Lower lobe of right lung (tissue), 2 donors: ENCODE data around the gene ARHGAP10. TPM values are rescaled to one million over a fixed set of nuclear protein-coding genes. Genes with fewer than 3 reads are reported as not detected.
"Not testable (repeated sequence)": the region's sequence is repeated elsewhere in the genome, so short reads cannot be mapped to it uniquely, and the experiment has no call there.

Experiments
- ATAC-seq, 2 donors: fragments of 200-7000 bp; cut with Tn5 transposase; one replicate each; pipeline ENCODE4 v1.9.1; 2020 to 2022; ENCODE audit warnings: mild to moderate bottlenecking in 2 of 2, moderate library complexity in 2 of 2
- DNase-seq: peaks from one replicate; pipeline ENCODE4 v3.0.0-alpha.2; 2020
- H3K27ac ChIP-seq: fragments of 200-600 bp; one replicate; pipeline ENCODE4 v1.8.0; 2022
- H3K27me3 ChIP-seq: fragments of 200-600 bp; one replicate; pipeline ENCODE4 v1.8.0; 2022; ENCODE audit warnings: low read depth
- H3K36me3 ChIP-seq: fragments of 200-600 bp; one replicate; pipeline ENCODE4 v1.8.0; 2022; ENCODE audit warnings: mild to moderate bottlenecking
- H3K4me1 ChIP-seq: fragments of 200-600 bp; one replicate; pipeline ENCODE4 v1.8.0; 2022
- H3K4me3 ChIP-seq: fragments of 200-600 bp; one replicate; pipeline ENCODE4 v1.8.0; 2022; ENCODE audit warnings: mild to moderate bottlenecking
- H3K9me3 ChIP-seq: fragments of 200-600 bp; one replicate; pipeline ENCODE4 v1.8.0; 2022
- CTCF ChIP-seq: fragments of 200-600 bp; IDR thresholded peaks from one replicate; pipeline ENCODE4 v1.8.0; 2022; ENCODE audit warnings: antibody characterized with exemption, mild to moderate bottlenecking
- intact Hi-C: fragments of 100-400 bp; cut with DNase I; formaldehyde crosslinking; loops from one replicate; pipeline ENCODE4 v1.11.0; 2022
- total RNA-seq: library from RNA; stranded (reverse); fragmentation: NEBNext Ultra II Directional; extraction: Animal tissue kit (Norgen Biotek cat#: 25700); gene quantifications from one replicate; pipeline ENCODE4 v1.2.1, GENCODE V29; 2021
- donor health status: DM: no; HTN: yes; CAD: no; lungs with severe emphysema.

ARHGAP10 gene
- total RNA-seq, 1 donor from 2014 or later = 26.4 TPM

- DNase-seq (no peak), ATAC-seq (peak; percentile 40 to 53)
- no peak overlapping the region for H3K4me3 ChIP-seq
- H3K36me3 ChIP-seq = no peaks in the 10 kb centered on the region
- H3K27me3 ChIP-seq = no peaks in the 10 kb centered on the region
- TF ChIP-seq CTCF = no peak
- intact Hi-C loops = no loop called here
- H3K4me1 ChIP-seq = peaks cover 28% of the 10 kb centered on the region
- H3K27ac ChIP-seq = no peak overlapping the region
- no peaks in the 10 kb centered on the region for H3K9me3 ChIP-seq
These were observed 61.9 kb downstream of the ARHGAP10 start for GRCh38 chr4:147793569-147794313.

- ATAC-seq (no peak), DNase-seq (no peak)
- Histone ChIP-seq H3K27ac (no peak overlapping the region), H3K4me3 (no peak overlapping the region), H3K36me3 (no peaks in the 10 kb centered on the region), H3K27me3 (no peaks in the 10 kb centered on the region), H3K4me1 (peaks cover 27% of the 10 kb centered on the region), H3K9me3 (no peaks in the 10 kb centered on the region)
- TF ChIP-seq CTCF = no peak
- intact Hi-C loops = no loop called here
These were observed 62.4 kb downstream of the ARHGAP10 start for GRCh38 chr4:147794314-147794680.

GRCh38 chr4:147794787-147795413 lies 63.0 kb downstream of the ARHGAP10 start:
- no peak for TF ChIP-seq CTCF
- Histone ChIP-seq H3K27ac (no peak overlapping the region), H3K4me1 (peaks cover 29% of the 10 kb centered on the region), H3K27me3 (no peaks in the 10 kb centered on the region), H3K4me3 (no peak overlapping the region), H3K36me3 (no peaks in the 10 kb centered on the region), H3K9me3 (no peaks in the 10 kb centered on the region)
- DNase-seq = no peak
- no peak for ATAC-seq
- intact Hi-C loops = no loop called here

- intact Hi-C loops, DNase-seq, H3K27ac ChIP-seq, H3K9me3 ChIP-seq, H3K36me3 ChIP-seq, H3K4me3 ChIP-seq, H3K27me3 ChIP-seq, ATAC-seq: not testable (repeated sequence)
- H3K4me1 ChIP-seq = peaks cover 18% of the 10 kb centered on the region
These were observed 67.2 kb downstream of the ARHGAP10 start for GRCh38 chr4:147799057-147799456.

- intact Hi-C loops = no loop called here
- Histone ChIP-seq H3K4me1 (peaks cover 22% of the 10 kb centered on the region), H3K9me3 (no peaks in the 10 kb centered on the region), H3K27me3 (no peaks in the 10 kb centered on the region), H3K4me3 (no peak overlapping the region), H3K36me3 (no peaks in the 10 kb centered on the region), H3K27ac (no peak overlapping the region)
- peak; percentile 43 to 44 for ATAC-seq
- no peak for TF ChIP-seq CTCF
- DNase-seq = no peak
These were observed 68.2 kb downstream of the ARHGAP10 start for GRCh38 chr4:147799986-147800555.

- peaks cover 22% of the 10 kb centered on the region for H3K4me1 ChIP-seq
- no peak overlapping the region for H3K27ac ChIP-seq
- no peaks in the 10 kb centered on the region for H3K36me3 ChIP-seq
- H3K4me3 ChIP-seq = no peak overlapping the region
- H3K9me3 ChIP-seq = no peaks in the 10 kb centered on the region
- ATAC-seq (no peak), DNase-seq (no peak)
- intact Hi-C loops = no loop called here
- no peaks in the 10 kb centered on the region for H3K27me3 ChIP-seq
- TF ChIP-seq CTCF = no peak
These were observed 69.9 kb downstream of the ARHGAP10 start for GRCh38 chr4:147801820-147802219.
